Measurements from ENCODE around the gene SLC17A7.

Gene SLC17A7

DNA sequence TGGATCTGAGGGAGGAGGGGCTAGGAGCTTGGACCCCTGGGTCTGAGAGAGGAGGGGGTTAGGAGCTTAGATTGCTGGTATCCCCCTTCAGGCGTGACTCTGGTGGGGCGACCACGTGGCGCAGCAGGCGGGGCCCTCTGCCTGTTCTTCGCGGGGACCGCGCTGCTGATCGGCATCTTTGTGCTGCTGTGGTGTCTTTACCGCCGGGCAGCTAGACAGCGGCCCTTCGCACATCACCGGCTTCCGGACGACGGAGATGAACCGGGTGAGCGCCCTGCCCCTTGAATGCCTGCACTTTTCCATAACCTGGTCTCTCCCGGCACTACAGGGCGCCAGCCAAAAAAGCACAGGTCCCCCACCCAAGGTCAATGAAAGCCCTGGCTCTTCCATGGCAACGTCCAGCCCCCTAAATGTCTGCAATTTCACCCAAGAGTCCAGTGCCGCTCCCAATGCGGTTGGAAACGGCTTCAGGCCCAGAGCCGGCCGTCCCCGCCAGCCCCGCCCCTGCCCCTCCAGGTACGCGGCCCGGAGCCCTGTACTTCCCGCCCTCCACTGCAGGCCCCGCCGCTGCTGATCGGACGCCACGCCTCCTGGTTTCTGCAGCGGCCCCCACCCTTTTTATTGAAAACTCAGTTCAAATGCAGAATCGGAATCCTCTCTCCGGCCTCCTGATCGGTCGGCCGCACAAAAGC, 13.3 kb downstream of the SLC17A7 start:
- DNase-seq (ENCODE audit: low spot score), result no peak

DNA sequence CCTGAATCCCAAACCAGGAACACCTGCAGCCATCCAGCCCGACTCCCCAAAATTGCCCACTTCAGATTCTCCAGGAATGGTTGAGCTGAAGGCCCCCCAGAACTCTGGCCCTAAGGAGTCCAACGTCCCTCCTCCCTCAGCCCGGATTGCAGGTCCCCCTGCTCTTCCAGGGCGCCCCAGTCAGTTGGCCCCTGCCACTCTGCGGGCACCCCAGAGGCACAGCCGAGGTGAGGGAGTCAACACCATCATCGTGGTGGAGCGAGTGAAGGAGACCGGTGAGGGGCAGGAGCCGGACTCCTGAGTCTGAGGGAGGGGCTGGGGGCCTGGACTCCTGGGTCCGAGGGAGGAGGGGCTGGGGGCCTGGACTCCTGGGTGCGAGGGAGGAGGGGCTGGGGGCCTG, 14.0 kb downstream of the SLC17A7 start:
- no peak for DNase-seq (ENCODE audit: low spot score)

GRCh38 chr19:49425922-49426592, 15.3 kb downstream of the SLC17A7 start:
- no peak for DNase-seq (ENCODE audit: low spot score)

GRCh38 chr19:49425178-49425577, 16.1 kb downstream of the SLC17A7 start, which contains the start of gene GFY:
Gene GFY, plus strand, starts transcription at chr19:49425388. Its CDS starts 1,043 bp downstream, at chr19:49426431.
- DNase-seq (ENCODE audit: low spot score), result no peak

GRCh38 chr19:49423985-49424303, 17.4 kb downstream of the SLC17A7 start:
- DNase-seq (ENCODE audit: low spot score), result no peak

DNA sequence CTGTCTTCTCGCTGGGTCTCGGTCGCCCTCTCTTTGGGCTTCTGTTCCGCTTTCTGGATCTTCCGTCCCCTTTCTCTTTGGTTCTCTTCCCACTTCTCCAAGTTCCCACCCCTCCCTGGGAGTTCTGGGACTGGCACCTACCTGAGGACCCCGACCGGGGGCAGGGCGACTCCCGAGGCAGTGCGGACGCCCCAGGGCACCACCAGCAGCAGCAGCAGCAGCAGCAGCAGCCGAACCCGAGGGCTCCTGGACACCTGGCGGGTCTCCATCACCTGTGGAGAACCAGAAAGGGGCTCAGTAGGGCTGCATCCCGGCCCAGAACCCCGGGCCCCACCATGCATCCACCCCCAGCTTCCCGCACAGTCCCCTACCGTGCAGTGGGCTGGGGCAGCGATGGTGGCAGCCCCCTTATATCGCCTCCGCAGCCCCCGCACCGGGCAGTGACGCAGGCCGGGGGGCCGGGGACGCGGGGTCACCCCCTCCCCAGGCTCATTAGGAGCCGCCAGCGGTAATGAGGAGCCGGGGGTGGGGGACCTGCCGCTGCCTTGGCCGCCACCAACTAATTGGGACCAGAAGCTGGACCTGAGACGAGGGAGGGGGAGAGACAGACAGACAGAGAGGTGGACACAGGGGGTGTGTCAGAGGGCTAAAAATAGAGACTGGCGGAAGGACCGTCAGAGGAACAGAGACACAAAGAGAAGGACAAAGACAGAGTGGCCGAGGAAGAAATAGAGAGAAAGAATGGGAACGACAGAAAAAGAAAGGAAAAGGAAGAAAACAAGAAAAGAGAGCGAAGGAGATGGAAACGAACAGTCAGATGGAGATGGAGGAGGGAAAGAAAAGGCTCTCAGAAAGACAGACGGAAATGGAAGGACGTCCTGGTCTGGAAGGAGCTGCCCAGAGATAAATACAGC, 18.0 kb downstream of the SLC17A7 start, which contains the start of gene PTH2:
PTH2 (minus strand) TSS at position 371 of the 914 bp plus-strand sequence; CDS start at position 269, 102 bp downstream.
- DNase-seq (ENCODE audit: low spot score), result no peak

GRCh38 chr19:49422407-49423070, 18.8 kb downstream of the SLC17A7 start:
- DNase-seq (ENCODE audit: low spot score), result no peak

GRCh38 chr19:49421878-49422202, 19.5 kb downstream of the SLC17A7 start:
- DNase-seq (ENCODE audit: low spot score), result no peak

DNA sequence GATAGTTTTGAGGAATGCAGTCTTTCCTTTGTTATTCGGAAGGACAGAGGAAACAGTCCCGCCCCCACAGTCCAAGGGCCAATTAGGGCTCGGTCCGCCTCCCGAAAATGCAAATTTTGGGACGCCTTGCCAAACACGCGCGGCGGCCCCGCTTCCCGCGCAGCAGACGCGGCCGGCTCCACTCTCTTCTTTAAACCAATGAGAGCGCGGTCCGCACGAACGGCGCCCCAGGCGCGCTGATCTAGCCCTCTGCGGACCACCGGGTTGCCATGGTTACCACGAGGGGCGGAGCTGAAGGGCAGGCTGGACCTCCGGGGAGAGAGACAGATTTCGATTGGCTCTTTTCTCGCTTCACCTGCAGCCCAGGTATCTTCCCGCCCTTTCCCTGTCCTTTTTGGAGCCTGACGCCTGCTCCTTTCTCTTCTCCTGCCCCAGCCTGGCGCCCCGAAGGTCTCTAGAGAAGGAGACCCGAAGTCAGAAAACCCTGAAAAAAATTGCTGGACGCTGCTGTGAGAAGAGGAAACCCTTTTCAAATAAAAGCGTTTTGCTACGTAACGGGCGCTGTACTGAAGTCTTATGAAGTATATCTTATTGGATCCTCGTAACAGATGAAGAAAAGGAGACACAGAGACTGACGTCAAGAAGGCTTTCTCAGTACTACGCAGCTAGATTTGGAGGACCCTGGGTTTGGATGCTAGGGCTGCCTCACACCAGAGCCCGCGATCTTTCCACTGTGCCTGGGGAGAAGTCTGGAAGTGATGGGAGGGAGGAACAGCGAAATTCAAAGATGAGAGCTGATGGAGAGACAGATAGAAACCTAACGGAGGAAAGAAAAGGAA, 20.1 kb downstream of the SLC17A7 start:
- peak; percentile 20 for DNase-seq (ENCODE audit: low spot score)

GRCh38 chr19:49420227-49420626, 21.1 kb downstream of the SLC17A7 start:
- DNase-seq (ENCODE audit: low spot score), result no peak

DNA sequence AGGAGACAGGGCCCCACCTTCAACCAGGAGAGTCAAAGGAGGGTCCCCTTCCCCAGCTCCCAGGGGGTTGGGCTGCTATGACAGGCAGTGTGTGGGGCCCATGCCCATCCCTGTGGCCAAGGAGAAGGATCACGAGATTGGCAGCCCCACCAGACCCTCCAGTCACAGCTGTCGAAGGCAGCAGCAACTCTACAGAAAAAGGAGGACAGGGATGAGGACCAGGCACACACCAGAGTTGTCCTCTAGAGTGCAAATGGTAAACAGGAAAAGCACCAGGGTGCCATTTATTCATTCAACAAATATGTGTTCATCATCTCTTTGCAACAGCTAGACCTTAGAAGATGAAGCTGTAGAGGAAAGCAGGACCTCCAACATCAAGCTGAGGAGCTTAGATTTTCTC, 22.2 kb downstream of the SLC17A7 start:
- DNase-seq (ENCODE audit: low spot score), result no peak

GRCh38 chr19:49418511-49418910, 22.8 kb downstream of the SLC17A7 start:
- DNase-seq (ENCODE audit: low spot score), result no peak

DNA sequence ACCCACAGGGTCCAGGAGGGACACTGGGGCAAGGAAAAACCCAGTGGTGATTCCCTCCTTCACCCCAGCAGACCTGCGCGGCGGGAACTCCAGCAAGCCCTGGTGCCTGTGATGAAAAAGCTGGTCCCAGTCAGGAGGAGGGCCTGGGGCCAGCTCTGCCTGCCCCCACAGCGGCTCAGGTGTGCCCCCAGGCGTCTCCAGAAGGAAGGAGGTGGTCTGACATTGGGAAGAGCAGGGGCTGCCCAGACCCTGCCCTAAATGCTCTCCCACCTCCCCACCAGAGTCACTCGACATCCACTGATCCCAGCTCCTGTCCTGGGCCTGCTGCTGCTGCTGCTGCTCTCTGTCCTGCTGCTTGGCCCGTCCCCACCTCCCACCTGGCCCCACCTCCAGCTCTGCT, 24.2 kb downstream of the SLC17A7 start:
- no peak for DNase-seq (ENCODE audit: low spot score)

DNA sequence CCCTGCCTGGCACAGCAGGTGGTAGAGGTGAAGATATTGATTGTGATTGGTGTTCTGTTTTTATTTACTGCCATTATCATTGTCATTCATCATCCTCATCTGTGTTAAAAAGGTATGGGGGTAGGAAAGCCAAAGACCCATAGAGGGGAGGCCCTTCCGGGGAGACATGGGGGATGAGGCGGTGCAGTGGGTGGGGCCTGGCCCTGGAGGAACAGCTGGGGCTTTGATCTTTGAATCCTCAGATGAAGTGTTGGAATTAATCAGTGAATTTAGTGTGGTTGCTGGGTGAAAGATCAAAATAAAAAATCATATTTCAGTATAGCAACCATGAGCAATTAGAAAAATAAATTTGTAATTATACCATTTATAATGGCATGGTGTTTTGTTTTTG, 25.5 kb downstream of the SLC17A7 start:
- DNase-seq (ENCODE audit: low spot score), result no peak

DNA sequence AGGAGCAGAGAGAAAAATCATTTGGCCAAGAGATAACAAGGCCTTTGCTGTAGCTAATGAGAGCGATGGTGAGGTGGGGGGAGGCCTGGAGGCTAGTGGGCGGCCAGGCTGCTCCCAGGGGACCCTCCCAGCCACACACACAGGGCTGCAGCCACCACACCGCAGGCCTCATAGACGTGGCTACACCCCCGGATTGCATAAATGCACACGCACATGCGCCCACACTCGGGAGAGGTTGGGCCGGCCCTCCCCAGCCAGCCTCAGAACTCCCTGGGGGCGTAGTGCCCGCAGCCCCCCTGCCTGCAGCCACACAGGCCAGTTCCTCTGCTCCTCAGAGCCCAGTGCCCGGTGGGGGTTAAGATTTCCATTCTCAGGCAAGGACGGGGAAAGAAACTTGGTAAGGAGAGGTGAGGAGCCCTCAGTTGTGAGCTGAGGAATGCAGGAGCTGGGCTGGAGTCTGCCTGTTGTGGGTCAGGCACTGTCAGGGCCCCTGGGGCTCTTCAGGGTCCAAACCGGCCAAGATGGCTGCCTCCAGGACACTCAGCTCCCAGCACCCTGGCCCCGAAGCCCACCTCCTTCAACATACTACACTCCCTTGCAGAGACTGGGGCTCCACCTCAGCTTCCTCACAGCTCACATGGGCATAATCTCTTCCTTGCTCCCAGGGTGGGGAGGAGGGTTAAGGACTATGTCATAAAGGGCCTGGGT, 26.1 kb downstream of the SLC17A7 start:
- DNase-seq (ENCODE audit: low spot score), result no peak

DNA sequence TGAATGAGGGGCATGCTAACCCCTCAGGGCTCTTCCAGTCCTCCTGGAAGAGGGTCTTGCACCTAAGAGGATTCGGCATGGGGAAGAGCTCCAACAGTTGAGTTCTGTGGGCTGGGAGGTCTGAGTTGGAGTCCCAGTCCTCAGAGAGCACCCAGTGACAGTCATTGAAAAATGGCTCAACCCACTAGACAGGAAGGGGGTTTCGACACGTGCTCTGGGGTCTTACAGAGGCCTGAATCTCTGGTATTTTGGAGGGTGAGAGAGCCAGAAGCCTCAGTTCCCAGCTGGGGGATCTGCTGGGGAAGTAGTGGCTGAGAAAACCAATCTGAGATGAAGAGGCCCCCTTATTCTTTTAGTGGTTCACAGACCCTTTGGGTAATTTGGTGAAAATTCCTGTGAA, 27.1 kb downstream of the SLC17A7 start:
- no peak for DNase-seq (ENCODE audit: low spot score)

DNA sequence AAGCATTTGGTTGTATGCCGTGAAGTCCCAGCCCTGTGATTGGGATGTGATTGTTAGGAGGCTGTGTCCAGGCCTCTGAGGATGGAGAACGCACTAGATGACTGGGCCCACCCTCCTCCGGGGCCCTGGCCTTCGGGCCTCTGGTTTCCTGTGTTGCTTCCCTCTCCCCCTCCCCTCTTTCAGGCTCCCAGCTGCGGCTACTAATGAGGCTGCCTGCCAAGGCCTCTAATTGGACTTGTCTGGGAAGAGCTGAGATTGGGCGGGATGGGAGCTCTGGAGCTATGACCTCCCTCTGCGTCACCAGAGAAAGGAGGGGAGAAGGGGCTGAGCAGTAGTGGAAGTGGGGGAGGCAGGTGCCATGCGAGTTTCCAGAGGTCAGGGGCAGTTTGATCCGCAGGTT, 28.0 kb downstream of the SLC17A7 start:
- DNase-seq (ENCODE audit: low spot score), result no peak

DNA sequence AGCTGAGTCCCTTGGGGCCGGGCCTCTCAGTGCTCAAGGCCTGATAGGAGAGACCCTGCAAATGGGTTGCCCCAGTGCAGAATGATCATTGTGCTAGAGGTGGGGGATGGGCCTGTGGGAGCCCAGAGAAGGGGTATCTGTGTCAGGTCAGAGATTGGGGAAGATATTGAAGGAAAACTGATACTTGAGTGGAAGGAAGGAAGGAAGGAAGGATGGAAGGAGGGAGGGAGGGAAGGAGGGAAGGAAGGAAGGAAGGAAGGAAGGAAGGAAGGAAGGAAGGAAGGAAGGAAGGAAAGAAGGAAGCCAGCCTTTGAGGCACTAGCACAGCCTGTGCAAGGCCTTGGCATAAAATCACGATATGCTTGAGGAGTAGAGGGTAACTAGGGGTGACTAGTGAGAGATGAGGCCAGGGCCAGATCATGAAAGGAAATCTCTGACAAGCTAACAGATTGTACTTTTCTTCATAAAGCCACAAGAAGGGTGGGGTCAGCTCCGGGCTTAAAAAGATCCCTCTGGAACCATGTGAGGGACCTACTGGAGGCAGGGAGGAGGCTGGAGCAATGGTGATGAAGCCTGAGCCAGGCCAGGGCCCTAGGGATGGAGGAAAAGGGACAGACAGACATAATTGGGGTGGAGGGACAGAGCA, 29.5 kb downstream of the SLC17A7 start:
- DNase-seq (ENCODE audit: low spot score), result no peak

DNA sequence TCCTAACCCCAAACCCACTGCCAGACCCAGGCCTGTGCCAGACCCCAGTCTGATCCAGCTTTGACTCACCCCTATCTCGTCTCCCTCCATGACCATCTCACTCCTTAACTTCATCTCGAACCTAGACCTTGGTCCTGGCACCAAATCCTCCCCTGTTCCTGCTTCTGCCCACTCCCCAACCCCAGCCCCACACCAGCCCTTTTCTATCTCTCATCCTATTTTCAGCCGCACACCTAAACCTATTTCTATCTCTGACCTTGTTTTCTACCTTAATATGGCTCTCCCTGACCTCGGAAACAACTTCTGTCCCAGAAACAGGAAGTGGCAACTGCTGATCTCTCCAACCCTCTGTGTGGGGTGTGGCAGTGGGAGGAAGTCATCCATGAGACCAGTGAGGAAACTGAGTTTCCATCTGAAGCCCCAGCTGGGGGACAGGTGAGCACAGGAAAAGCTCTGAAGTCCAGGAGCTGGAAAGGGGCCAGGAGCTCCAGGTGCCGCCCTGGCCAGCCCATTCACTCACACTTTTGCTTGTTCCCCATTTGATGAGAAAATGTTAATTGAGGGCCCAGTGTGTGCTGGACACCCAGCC, 31.8 kb downstream of the SLC17A7 start:
- DNase-seq (ENCODE audit: low spot score), result no peak
